Endodermal cell (in vitro differentiated cells): ENCODE results near the gene CYP4F11. TPM values are rescaled to one million over a fixed set of nuclear protein-coding genes. Genes with fewer than 3 reads are reported as not detected.
"Not testable (repeated sequence)": the region's sequence is repeated elsewhere in the genome, so short reads cannot be mapped to it uniquely, and the experiment has no call there.

Source experiments
- DNase-seq: peaks from one replicate; pipeline ENCODE4 v3.0.0-alpha.2; 2017
- H3K27ac ChIP-seq: 2 replicates; pipeline ENCODE4 v1.5.1; 2013; ENCODE audit warnings: mild to moderate bottlenecking, low read depth, low read length, moderate library complexity
- H3K27me3 ChIP-seq: 2 replicates; pipeline ENCODE4 v1.6.1; 2013; ENCODE audit warnings: mild to moderate bottlenecking, low read length, moderate library complexity; ENCODE audit not compliant: insufficient read depth, control insufficient read depth, poor library complexity, severe bottlenecking
- H3K36me3 ChIP-seq: 2 replicates; pipeline ENCODE4 v1.7.0; 2013; ENCODE audit warnings: mild to moderate bottlenecking, low read length, moderate library complexity; ENCODE audit not compliant: control insufficient read depth, insufficient read depth
- H3K4me1 ChIP-seq: one replicate; pipeline ENCODE4 v1.7.0; 2013; ENCODE audit warnings: low read length; ENCODE audit not compliant: control insufficient read depth, insufficient read depth
- H3K4me3 ChIP-seq: 2 replicates; pipeline ENCODE4 v1.5.1; 2013; ENCODE audit warnings: mild to moderate bottlenecking, low read length, moderate library complexity
- H3K9ac ChIP-seq: 2 replicates; pipeline ENCODE4 v1.6.1; 2013; ENCODE audit warnings: mild to moderate bottlenecking, low read length, moderate library complexity; ENCODE audit not compliant: poor library complexity, severe bottlenecking; ENCODE audit errors: extremely low read depth
- H3K9me3 ChIP-seq: 2 replicates; pipeline ENCODE4 v1.6.1; 2013; ENCODE audit warnings: mild to moderate bottlenecking, low read length, moderate library complexity; ENCODE audit not compliant: control insufficient read depth
- H3K27ac Mint-ChIP-seq: 2 replicates; pipeline ENCODE4 v1.8.0; 2020; ENCODE audit warnings: mixed read lengths
- H3K27me3 Mint-ChIP-seq: 2 replicates; pipeline ENCODE4 v1.8.0; 2021; ENCODE audit warnings: mild to moderate bottlenecking, mixed read lengths; ENCODE audit not compliant: insufficient read depth
- H3K36me3 Mint-ChIP-seq: 2 replicates; pipeline ENCODE4 v1.8.0; 2020; ENCODE audit warnings: low read depth, mixed read lengths
- H3K4me1 Mint-ChIP-seq: 2 replicates; pipeline ENCODE4 v1.8.0; 2020; ENCODE audit warnings: mixed read lengths
- H3K4me3 Mint-ChIP-seq: 2 replicates; pipeline ENCODE4 v1.8.0; 2020; ENCODE audit warnings: mild to moderate bottlenecking, moderate library complexity, mixed read lengths
- H3K9me3 Mint-ChIP-seq: 2 replicates; pipeline ENCODE4 v1.8.0; 2020; ENCODE audit warnings: mild to moderate bottlenecking, mixed read lengths
- CTCF ChIP-seq: fragments of 200-600 bp; sonication (generic); conservative IDR thresholded peaks from 2 replicates; pipeline ENCODE4 v1.5.0; 2021; ENCODE audit warnings: antibody characterized with exemption, mild to moderate bottlenecking
- WGBS, 2 experiments: methylation state at CpG; one replicate each; pipeline versions ENCODE4 v1.1.5 to v1.1.7; 2013; ENCODE audit warnings: missing lambda C conversion rate in 2 of 2, mixed read lengths in 1 of 2; ENCODE audit not compliant: insufficient coverage in 1 of 2, insufficient read length in 1 of 2; 5-methylcytosine and 5-hydroxymethylcytosine counted together
- total RNA-seq, 2 donors: library from RNA; stranded (reverse); fragmentation: NEBNext Ultra II Directional in 1 of 2; extraction: Animal tissue kit (Norgen Biotek cat#: 25700) in 1 of 2; gene quantifications; 2 replicates in 1 of 2; 3 replicates in 1 of 2; pipeline ENCODE4 v1.2.1, GENCODE V29; 2021

CYP4F11 gene
- total RNA-seq, 2 donors from 2014 or later, result not detected

- Mint-ChIP-seq H3K4me3 (no peak overlapping the region), H3K27ac (no peak overlapping the region), H3K9me3 (peaks cover 95% of the 10 kb centered on the region), H3K27me3 (no peaks in the 10 kb centered on the region), H3K4me1 (no peaks in the 10 kb centered on the region), H3K36me3 (no peaks in the 10 kb centered on the region)
- Histone ChIP-seq H3K4me3 (no peak overlapping the region), H3K36me3 (no peaks in the 10 kb centered on the region), H3K27me3 (no peaks in the 10 kb centered on the region), H3K9ac (no peak overlapping the region), H3K9me3 (peaks cover 43% of the 10 kb centered on the region), H3K27ac (no peak overlapping the region), H3K4me1 (no peaks in the 10 kb centered on the region)
- TF ChIP-seq CTCF, result no peak
- no peak for DNase-seq
- WGBS, 2 experiments, result 33 to 44% methylated on average over 6 to 10 of the region's 10 CpGs
Measured at GRCh38 chr19:15976836-15977689, 42.7 kb upstream of the CYP4F11 start.

- Histone ChIP-seq H3K9ac (no peak overlapping the region), H3K27me3 (no peaks in the 10 kb centered on the region), H3K27ac (no peak overlapping the region), H3K36me3 (no peaks in the 10 kb centered on the region), H3K4me3 (no peak overlapping the region), H3K4me1 (no peaks in the 10 kb centered on the region), H3K9me3 (peaks cover 42% of the 10 kb centered on the region)
- Mint-ChIP-seq H3K27ac (no peak overlapping the region), H3K36me3 (no peaks in the 10 kb centered on the region), H3K4me1 (no peaks in the 10 kb centered on the region), H3K9me3 (peaks cover 96% of the 10 kb centered on the region), H3K4me3 (no peak overlapping the region), H3K27me3 (no peaks in the 10 kb centered on the region)
- no peak for TF ChIP-seq CTCF
- no peak for DNase-seq
- WGBS, 2 experiments, result 44 to 46% methylated on average over 5 of the region's 5 CpGs
Measured at GRCh38 chr19:15974856-15975255, 40.5 kb upstream of the CYP4F11 start.

- not testable (repeated sequence) for H3K4me1 Mint-ChIP-seq, H3K27me3 Mint-ChIP-seq, DNase-seq, H3K27ac ChIP-seq, H3K27ac Mint-ChIP-seq, H3K9ac ChIP-seq, H3K36me3 ChIP-seq, H3K4me3 ChIP-seq, H3K4me1 ChIP-seq, H3K4me3 Mint-ChIP-seq, H3K27me3 ChIP-seq, H3K36me3 Mint-ChIP-seq
- peaks cover 87% of the 10 kb centered on the region for H3K9me3 Mint-ChIP-seq
- H3K9me3 ChIP-seq, result peaks cover 47% of the 10 kb centered on the region
Measured at GRCh38 chr19:15972043-15972442, 37.7 kb upstream of the CYP4F11 start.
